Midbrain (tissue), 1 donor: ENCODE measurements around the gene CNOT6L.

Experiments
- DNase-seq: peaks from one replicate; lab custom pipeline; 2025; lab: John Stamatoyannopoulos, UW

Gene CNOT6L

DNA sequence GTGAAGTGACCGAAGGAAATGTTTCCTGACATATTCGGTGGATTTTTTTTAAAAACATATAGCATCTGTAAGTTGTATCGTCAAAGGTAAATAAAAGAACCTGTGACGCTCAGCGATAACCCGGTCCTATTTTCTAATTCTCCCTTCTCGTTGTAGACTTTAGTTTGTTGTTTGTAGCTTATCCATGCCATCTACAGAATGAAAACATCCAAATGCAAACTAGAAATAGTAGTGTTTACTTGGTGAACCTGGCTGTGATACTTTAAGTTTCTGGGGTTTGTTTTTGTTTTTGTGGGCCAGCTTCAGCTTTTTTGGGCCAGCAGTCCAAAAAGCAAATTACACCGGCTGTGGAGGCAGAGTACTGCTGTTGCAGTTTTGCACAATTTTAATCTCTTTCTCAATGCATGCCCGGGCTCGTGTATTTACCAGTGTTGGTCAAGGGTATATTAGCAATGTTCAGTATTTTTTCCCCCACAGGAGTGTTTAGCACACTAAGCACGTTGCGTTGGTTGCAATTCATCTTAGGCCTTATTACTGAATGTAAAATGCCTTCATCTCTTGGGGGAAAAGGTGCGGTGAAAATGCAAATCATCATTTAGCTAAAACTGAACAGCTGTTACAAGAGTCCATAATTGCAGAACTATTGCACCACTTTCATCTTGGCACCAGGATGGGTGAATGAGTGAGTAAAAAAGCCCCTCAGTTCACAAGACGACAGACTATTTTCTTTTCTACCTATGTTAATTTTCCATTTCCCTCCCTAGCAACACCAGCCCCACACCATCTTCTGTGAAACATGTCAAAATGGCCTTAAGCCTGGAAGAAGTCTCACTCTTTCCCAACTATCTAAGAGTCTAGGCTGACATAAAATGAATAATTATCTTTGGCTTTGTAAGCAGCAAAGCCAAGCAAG lies 1.7 kb upstream of the CNOT6L start:
- peak; percentile 36 for DNase-seq

DNA sequence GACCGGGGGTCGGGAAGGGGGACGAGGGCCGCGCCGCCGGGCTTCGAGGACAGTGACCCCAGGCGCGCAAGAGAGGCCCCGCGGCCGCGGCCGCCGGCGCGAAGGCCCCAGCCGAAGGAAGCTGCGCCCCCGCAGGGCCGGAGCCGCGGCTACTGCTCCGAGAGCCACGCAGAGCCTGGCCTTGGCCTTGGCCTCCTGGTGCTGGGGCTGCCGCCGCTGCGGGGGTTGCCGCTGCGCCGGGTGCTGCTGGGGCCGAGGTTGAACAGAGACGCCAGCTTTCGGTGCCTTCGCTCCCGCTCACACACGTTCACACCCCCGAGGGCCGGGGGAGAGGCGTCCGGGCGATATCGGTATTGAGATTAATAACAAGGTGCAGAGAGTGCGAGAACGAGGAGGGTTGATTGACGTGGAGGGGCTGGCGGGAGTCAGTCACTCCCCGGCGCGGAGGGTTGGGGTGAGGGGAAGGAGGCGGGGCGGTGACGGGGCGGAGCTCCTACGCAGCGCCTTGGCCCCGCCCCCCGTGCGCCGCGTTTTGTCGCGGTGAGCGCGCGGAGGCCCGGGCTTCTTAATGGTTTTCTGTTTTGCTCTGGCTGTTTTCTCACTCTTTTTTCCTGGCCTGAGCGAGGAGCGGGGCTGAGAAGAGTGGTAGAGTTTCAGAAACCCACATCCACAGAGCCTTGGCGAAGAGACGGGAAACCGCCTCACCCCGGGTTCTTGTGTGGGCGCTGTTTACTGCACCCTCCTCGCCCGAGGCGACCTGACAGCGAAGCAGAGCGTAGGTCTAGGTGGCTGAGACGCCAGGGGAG lies 878 bp upstream of the CNOT6L start:
- DNase-seq, result peak; percentile 96

DNA sequence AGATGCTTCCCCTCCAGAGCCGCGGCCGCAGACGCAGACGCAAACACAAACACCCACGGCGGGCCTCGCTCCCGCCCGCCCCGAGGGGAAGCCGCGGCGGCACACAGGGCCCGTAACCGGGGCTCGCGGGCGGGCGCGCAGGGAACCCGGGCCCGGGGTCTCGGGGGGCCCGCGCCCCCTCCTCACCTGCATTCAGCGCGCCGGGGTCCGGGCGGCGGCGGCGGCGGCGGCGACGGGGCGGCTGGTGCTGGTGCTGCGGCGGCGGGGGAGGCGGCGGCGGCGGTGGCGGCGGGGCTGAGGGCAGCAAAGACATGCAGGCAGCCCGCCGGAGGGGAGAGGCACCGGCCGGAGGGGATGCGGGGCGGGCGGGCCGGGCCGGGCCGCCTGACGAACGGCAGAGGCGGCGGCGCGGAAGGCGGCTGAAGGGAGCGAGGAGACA lies 255 bp upstream of the CNOT6L start:
- no peak for DNase-seq

DNA sequence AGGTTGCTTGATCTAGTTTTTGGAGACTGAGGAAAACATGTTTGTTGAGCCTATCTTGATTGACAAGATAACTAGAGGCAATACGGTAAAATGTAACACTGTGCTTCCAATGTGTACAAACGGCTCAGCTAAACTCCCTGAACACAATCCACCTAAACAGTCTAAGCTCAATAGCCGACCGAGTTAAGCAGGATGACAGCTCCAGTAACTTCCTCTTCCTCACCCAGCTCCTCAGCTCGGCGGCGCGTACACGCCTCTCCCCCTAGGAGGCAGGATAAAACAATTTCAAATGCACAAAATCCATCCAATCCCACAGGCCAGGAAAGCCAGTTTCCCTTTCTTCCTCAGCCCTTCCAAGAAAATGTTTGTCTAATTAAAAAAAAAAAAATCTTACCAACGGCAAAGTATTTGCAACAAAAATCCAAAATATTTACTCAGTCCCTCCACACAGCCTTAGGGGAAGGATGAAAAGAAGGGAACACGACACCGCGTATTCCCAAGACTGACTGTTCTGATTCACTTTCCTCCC lies 1.0 kb downstream of the CNOT6L start:
- DNase-seq, result peak; percentile 73

DNA sequence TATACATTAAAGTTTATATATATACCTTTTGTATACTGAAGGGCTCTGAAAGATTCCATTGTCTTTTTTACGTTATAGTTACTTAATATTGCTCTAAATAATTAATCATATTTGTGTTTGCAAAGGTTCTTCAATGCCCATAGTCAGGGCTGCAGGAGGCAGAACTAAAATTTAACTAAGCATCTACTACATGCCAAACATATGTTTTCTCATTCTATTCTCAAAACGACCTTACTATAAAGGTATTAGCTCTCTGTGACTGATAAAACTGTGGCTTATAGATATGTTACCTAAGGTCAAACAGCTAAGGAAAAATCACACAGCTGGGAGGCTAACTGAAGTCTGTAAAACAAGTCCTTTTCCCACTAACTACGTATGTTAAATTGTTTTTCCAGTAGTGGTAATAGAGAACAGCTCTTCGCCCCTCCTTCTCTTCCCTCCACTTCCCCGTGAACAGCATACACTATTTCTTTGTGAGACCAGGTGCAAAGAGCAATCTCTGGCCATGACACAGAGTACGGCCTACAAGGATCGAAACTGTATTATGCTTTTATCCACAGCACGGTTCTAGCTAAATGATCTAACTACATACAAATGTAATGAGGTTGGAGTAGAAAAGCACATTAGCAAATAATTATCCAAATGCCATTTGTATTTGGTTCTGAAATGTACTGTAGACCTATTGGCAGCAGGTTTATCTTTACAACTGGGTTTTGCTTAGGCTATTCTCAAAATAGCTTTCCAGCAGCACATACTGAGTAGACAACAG lies 1.7 kb downstream of the CNOT6L start:
- DNase-seq, result no peak

DNA sequence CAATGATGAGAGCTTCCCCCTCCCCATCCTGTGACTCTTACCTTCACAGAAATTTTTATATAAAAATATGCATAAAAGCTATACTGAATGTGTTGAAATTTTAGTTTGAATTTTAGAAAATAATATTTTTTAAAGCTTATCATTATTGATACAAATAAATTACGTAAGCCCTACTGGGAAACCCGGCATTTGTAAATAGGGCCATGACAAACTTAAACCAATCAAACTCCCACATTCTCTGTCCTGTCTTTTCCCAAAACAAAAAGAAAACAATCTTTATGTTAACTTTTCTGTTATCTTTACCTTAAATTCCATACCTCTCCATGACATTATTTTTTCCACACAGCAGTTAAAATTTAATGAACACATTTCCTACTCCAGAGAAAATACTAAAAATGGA lies 2.6 kb downstream of the CNOT6L start:
- DNase-seq, result no peak

DNA sequence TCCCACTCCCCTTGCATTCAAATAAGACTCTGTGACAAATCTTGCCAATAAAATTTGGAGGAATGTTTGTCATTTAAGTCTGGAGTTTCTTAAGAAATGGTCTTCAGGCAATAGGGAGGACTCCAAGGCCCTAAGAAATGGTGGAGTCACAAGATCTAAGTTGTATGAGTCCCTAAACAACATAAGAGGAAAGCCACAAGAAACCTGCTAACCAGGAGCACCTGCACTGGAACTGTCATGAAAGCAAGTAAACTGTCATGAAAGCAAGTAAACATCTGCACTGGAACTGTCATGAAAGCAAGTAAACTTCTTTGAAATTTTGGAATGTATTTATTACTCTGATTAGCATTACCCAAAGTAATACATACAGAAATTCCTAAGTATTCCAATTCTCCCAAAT lies 3.5 kb downstream of the CNOT6L start:
- DNase-seq, result no peak

DNA sequence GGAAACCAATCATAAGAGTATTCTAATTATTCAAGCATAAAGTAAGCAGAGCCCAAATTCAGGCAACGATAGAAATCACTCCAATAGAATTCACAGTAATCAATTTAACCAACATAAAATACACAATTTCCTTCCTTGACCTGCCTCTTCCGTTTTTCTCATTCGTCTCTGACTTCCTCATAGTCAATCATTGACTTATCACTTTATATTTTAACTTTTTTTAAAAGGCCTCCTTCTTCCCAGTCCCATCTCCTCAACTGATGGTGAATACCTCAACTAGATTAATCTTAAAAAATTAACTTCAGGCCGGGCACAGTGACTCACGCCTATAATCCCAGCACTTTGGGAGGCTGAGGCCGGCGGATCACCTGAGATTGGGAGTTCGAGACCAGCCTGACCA lies 13.3 kb downstream of the CNOT6L start:
- DNase-seq, result no peak

DNA sequence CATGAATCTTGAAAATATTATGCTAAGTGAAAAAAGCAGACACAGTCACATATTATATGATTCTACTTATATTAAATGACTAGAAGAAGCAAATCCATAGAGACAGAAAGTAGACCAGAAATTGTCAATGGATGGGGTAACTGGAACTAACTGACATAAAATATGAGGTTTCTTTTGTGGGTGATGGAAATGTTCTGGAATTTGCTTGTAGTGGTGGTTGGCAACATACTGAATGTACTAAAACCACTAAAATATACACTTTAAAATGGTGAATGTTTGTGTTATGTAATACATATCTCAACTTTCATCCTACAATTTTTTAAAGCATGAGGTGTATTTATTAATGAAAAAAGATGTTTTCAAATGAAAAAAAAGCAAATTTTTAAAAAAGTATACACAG lies 14.7 kb downstream of the CNOT6L start:
- DNase-seq, result no peak

DNA sequence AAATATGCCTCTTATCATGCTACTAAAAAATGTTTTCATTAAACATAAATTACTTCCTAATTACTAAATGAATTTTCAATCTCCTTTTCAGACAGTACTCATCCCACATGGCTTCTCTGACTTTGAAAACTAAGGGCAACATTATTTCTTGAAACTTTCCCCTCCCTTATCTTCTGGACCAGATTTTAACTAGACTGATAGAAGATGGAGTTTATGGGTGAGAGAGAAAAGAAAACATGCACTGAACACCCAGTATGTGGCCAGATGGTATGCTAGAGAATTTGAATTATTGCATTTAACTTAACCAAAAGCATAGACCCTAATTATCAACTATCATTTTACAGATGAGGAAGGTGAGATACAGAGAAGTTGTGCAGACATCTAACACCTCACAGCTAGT lies 16.8 kb downstream of the CNOT6L start:
- DNase-seq, result no peak

DNA sequence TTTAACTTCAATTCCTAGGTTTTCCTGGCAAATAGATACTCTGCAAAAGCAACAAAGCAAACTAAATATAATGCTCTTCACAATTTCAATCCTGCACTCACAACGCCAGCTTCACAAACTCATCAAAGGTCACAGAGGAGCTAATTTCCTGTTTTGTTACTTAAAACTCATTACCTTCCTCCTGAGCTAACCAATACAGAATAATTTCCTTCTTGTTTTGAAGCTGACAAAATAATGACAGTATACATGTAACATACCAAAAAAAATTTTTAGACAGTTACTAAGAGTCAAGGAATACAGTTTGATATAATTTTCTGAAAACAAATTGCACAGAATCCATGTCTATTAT lies 17.9 kb downstream of the CNOT6L start:
- no peak for DNase-seq

DNA sequence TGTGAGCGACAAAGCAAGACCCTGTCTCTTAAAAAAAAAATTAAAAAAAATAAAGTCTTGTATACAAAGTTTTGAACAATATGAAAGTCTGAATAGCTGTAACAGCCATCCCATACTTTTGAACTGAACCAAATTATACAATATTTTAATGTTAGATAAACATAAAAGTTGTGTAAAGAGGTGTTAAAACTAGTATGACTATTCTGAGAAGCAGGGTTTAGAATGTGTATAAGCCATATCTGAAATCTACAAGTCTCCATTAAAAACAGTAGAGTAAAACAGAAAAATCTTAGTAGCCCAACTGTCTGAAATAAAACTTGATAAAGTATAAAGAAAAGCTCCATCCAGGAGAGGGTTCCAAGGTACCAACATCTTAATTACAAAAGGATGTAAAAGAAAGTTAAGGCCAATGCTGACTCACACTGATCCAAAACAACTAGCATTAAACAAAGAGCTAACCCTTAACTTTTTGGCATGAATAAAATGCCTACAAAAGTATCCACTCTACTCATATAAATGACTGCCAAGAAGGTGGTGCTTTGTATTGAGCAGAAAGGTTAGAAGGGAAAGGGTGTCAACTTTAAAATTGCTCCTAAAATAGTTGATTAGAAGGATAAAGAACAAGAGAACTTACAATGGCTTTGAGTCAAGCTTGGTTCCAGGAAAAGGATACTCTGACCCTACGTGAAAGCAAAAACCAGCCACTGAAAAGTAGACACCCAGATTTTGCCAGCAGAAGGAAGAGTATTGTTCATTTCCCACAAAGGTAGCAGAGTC lies 18.5 kb downstream of the CNOT6L start:
- no peak for DNase-seq

DNA sequence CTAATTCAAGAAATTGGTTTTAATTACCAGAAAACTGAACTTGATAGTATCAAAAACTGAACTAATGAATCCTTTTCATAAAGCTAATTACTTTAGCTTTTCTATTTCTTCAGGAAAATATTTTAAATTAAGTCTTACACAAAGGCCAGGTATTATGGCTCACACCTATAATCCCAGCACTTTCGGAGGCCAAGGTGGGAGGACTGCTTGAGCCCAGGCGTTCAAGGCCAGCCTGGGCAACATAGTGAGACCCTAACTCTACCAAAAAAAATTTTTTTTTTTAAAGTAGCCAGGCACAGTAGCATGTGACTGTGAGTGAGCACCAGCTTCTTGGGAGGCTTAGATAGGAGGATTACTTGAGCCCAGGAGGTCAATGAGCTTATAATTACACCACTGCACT lies 19.1 kb downstream of the CNOT6L start:
- DNase-seq, result no peak

DNA sequence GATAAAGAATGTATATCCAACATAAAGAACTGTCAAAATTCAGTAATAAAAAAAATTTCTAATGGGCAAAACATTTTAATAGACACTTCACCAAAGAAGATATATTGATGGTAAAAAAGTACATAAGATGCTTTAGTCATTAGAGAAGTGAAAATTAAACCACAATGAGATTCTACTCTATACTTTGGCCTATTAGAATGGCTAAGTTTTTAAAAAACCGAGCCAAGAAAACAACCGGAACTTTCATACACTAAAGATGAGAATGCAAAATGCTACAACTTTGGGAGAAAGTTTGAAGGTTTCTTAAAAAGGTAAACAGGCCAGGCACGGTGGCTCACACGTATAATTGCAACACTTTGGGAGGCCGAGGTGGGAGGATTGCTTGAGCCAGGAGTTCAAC lies 20.8 kb downstream of the CNOT6L start:
- DNase-seq, result no peak

DNA sequence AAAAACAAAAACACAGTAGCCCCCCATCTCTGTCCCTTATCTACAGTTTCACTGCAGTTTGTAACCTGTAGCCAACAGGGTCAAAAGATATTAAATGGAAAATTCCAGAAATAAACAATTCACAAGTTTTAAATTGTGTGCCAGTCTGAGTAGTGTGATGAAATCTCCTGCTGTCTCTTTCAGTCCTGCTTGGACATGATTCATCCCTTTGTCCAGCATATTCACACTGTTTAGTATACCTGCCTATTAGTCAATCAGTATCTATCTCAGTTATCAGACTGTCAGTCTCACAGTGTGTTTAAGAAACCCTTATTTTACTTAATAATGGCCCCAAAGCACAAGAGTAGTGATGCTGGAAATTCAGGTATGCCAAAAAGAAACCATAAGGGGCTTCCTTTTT lies 21.9 kb downstream of the CNOT6L start:
- DNase-seq, result no peak

DNA sequence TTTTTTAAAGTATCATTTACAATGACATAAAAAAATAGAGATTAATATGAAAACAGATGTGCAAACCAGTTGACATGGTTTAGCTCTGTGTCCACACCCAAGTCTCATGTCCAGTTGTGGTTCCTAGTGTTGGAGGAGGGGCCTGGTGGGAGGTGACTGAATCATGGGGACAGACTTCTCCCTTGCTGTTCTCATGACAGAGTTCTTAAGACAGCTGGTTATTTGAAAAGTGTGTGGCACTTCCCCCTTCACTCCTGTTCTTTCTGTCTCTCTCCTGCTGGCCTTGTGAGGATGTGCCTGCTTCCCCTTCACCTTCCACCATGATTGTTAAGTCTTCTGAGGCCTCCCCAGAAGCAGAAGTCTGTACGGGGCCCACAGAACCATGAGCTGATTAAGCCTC lies 23.8 kb downstream of the CNOT6L start:
- no peak for DNase-seq

DNA sequence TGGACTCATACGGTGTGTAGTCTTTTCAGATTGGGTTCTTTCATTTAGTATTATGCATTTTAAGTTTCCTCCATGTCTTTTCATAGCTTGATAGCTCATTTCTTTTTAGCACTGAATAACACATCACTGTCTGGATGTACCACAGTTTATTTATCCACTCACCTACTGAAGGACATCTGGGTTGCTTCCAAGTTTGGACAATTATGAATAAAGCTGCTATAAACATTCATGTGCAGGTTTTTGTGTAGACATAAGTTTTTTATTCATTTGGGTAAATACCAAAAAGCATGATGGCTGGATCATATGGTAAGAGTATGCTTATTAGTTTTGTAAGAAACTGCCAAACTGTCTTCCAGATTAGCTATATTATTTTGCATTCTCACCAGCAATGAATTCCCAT lies 29.0 kb downstream of the CNOT6L start:
- no peak for DNase-seq

DNA sequence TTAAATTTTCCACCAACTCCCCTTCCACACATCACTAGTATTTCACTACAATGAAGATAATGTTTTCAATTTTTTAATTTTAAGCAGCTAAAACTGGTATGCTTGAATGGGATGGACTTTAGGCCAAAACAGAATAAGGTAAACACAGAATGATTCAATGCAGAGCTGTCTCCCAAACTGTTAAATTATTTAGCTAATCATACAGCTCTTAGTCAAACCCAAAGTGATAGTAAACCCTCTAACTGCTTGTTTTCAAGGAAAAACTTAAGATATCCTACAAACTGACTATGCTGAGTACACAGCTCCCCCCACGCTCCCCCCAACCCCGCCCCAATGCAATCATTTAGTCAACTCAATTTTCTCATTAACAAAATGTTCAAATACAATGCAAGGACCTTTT lies 30.2 kb downstream of the CNOT6L start:
- DNase-seq, result no peak

DNA sequence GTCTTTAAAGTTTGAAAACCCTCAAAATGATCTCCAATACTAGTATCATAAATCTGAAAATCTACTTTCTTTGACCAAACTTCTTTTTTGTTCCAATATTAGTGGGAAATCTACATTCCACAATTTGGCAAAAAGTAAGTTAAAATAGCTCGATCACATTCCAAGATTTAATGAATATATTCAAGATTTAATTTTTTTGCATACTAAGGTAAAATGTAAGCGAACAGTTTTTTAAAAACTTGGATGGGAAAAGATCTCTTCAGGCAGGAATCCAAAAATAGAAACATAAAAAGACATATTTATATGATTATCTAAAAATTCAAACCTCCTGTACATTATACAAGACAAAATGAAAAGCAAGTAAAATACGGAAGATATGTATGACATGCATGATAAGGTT lies 31.2 kb downstream of the CNOT6L start:
- DNase-seq, result no peak

DNA sequence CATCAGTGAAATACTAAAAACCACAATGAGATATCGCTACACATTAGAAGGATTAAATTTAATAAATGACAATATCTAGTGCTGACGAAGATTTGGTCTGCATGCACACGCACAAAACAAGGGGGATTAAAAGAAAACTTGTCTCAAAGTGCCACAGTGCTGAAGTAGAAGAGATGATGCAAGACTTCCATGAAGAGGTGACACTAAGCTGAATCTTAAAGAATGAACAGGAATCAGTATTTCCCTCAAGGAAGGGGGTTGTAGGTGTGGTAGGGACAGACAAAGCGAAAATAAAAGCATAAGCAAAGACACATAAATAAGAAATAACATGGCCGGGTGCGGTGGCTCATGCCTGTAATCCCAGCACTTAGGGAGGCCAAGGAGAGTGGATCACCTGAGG lies 33.5 kb downstream of the CNOT6L start:
- DNase-seq, result no peak

DNA sequence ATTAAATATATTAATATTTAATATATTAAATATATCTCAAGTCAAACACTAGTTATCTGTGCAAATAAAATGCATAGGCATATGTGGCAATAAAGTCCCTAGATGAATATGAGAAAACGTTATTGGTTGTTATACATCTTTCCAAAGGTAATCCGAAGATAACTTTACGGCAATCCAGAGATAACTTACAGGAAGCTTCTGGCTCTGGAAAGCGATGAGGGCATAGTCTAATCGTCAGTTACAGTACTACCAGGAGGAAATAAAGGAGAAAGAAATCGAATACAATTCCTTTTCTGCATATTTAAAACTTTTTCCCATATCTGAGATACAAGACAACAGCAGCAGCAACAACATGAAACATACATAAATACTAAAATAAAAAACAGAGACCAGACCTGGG lies 35.3 kb downstream of the CNOT6L start:
- no peak for DNase-seq
